ENCODE data around the gene RTEL1.

- TF ChIP-seq RFX5 (IDR thresholded peaks at IDR 0.05; ENCODE audit: low read length): no peak
- no peak for TF ChIP-seq CTCF (IDR thresholded peaks at IDR 0.05)
- TF ChIP-seq POLR2AphosphoS5 (IDR thresholded peaks at IDR 0.05; ENCODE audit: low read depth, low read length): no peak
- TF ChIP-seq MXI1 (IDR thresholded peaks at IDR 0.05; ENCODE audit: low read depth, low read length): no peak
- TF ChIP-seq IRF3 (IDR thresholded peaks at IDR 0.05; ENCODE audit: low read depth, low read length): no peak
- no peak for TF ChIP-seq USF1 (IDR thresholded peaks at IDR 0.05; ENCODE audit: borderline replicate concordance, low read depth)
- no peak for TF ChIP-seq TEAD4 (IDR thresholded peaks at IDR 0.05; ENCODE audit: borderline replicate concordance, insufficient read depth)
- TF ChIP-seq REST (IDR thresholded peaks at IDR 0.05; ENCODE audit: low read depth, low read length): no peak
- TF ChIP-seq CHD2 (IDR thresholded peaks at IDR 0.05; ENCODE audit: low read length, partially characterized antibody): no peak
- no peak for TF ChIP-seq JUND (IDR thresholded peaks at IDR 0.05)
- no peak for TF ChIP-seq TAF1 (IDR thresholded peaks at IDR 0.05; ENCODE audit: borderline replicate concordance, low read depth, low read length)
These were observed 73.3 kb downstream of the RTEL1 start for GRCh38 chr20:63731410-63731809.

All from SK-N-SH (cell line).